ENCODE data around the gene PTPRN2. TPM values are rescaled to one million over a fixed set of nuclear protein-coding genes. Genes with fewer than 3 reads are reported as not detected.

Gene PTPRN2
- total RNA-seq, 1 experiment from 2014 or later = not detected

- intact Hi-C loops (cut with micrococcal nuclease; ENCODE audit: unreplicated experiment) = no loop called here
- TF ChIP-seq, protein P1, sequence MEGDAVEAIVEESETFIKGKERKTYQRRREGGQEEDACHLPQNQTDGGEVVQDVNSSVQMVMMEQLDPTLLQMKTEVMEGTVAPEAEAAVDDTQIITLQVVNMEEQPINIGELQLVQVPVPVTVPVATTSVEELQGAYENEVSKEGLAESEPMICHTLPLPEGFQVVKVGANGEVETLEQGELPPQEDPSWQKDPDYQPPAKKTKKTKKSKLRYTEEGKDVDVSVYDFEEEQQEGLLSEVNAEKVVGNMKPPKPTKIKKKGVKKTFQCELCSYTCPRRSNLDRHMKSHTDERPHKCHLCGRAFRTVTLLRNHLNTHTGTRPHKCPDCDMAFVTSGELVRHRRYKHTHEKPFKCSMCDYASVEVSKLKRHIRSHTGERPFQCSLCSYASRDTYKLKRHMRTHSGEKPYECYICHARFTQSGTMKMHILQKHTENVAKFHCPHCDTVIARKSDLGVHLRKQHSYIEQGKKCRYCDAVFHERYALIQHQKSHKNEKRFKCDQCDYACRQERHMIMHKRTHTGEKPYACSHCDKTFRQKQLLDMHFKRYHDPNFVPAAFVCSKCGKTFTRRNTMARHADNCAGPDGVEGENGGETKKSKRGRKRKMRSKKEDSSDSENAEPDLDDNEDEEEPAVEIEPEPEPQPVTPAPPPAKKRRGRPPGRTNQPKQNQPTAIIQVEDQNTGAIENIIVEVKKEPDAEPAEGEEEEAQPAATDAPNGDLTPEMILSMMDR (conservative IDR thresholded peaks at IDR 0.05) = no peak
- no peak for TF ChIP-seq EZH2 (IDR thresholded peaks at IDR 0.05; ENCODE audit: low read depth)
- no peaks in the 10 kb centered on the region for H3K4me1 ChIP-seq (replicated peaks; ENCODE audit: insufficient read depth)
- no peaks in the 10 kb centered on the region for H3K9me3 ChIP-seq (ENCODE audit: insufficient read depth, low read depth)
- no peak overlapping the region for H3K27ac ChIP-seq
- no peak overlapping the region for H3K4me2 ChIP-seq
- H3K9me2 ChIP-seq (ENCODE audit: insufficient read depth) = no peaks in the 10 kb centered on the region
- H3F3A ChIP-seq (ENCODE audit: insufficient read depth, low read depth) = no peaks in the 10 kb centered on the region
- no TSS peak for BruUV-seq (replicated peaks)
- H3K79me2 ChIP-seq (ENCODE audit: low read depth) = no peaks in the 10 kb centered on the region
- no peaks in the 10 kb centered on the region for H3K36me3 ChIP-seq (ENCODE audit: low read depth)
- CTCF ChIA-PET = no interaction called here
- POLR2A ChIA-PET (ENCODE audit: unreplicated experiment) = no interaction called here
- DNase-seq = no peak
- peaks cover 96% of the 10 kb centered on the region for H3K27me3 ChIP-seq (ENCODE audit: insufficient read depth, low read depth)
- no peak overlapping the region for H2AFZ ChIP-seq
- H4K20me1 ChIP-seq (ENCODE audit: insufficient read depth) = no peaks in the 10 kb centered on the region; the same call in 1 of the 2 replicates
- H3K4me3 ChIP-seq = no peak overlapping the region
These were observed 596.3 kb downstream of the PTPRN2 start for GRCh38 chr7:157991351-157991750.

- intact Hi-C loops (cut with micrococcal nuclease; ENCODE audit: unreplicated experiment) = no loop called here
- no peak for DNase-seq
- Histone ChIP-seq H3K4me2 (no peak overlapping the region), H3K4me1 (replicated peaks; ENCODE audit: insufficient read depth) (no peaks in the 10 kb centered on the region), H3K79me2 (ENCODE audit: low read depth) (no peaks in the 10 kb centered on the region), H3K27me3 (ENCODE audit: insufficient read depth, low read depth) (peaks cover 96% of the 10 kb centered on the region), H3F3A (ENCODE audit: insufficient read depth, low read depth) (no peaks in the 10 kb centered on the region), H2AFZ (no peak overlapping the region), H3K27ac (no peak overlapping the region), H3K9me2 (ENCODE audit: insufficient read depth) (no peaks in the 10 kb centered on the region), H4K20me1 (ENCODE audit: insufficient read depth) (no peaks in the 10 kb centered on the region; the same call in 1 of the 2 replicates), H3K9me3 (ENCODE audit: insufficient read depth, low read depth) (no peaks in the 10 kb centered on the region; the same call in 1 of the 2 replicates), H3K4me3 (no peak overlapping the region), H3K36me3 (ENCODE audit: low read depth) (no peaks in the 10 kb centered on the region)
- ChIA-PET CTCF (no interaction called here), POLR2A (ENCODE audit: unreplicated experiment) (no interaction called here)
- no TSS peak for BruUV-seq (replicated peaks)
- TF ChIP-seq, protein P1 (conservative IDR thresholded peaks at IDR 0.05) = no peak
- TF ChIP-seq EZH2 (IDR thresholded peaks at IDR 0.05; ENCODE audit: low read depth) = 0 out of 2 replicates have a peak, but pooled peaks have one; percentile 79
These were observed 596.8 kb downstream of the PTPRN2 start for GRCh38 chr7:157990881-157991250.

DNA sequence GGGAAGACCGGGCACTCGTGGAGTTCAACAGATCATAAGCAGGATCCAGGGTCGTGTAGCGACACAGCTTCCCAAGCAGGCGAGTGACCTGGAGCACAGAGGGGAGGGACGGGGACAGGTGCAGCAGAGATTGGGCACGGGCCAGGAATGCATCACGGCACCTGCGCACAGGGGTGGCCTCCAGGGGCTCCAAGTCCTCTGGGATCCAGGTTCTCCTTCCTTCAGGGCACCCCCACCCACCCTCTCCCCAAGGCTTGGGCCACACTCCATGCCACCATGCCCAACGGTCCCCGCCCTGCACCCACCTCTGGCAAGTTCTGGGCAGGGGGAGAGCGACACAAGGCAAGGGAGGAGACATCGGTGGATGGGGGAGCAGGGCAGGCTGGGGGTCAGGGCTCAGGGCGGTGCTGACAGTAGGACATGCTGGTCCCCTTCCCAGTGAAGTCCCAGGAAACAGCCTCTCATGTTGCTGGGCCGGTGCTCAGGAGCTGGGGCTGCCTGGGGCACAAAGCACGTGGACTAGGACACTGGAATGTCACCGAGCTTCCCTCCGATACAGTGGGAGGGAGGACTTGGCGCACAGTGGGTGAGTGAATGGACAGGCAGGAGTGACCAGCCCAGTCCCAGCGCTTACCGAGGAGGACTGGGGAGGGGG, 597.3 kb downstream of the PTPRN2 start:
- no peaks in the 10 kb centered on the region for H3K4me1 ChIP-seq (replicated peaks; ENCODE audit: insufficient read depth)
- POLR2A ChIA-PET (ENCODE audit: unreplicated experiment) = no interaction called here

More for the DNA sequence above, 597.3 kb downstream of the PTPRN2 start:
- Histone ChIP-seq H3K9me3 (ENCODE audit: insufficient read depth, low read depth) (no peaks in the 10 kb centered on the region; the same call in 1 of the 2 replicates), H3K4me3 (no peak overlapping the region), H3F3A (ENCODE audit: insufficient read depth, low read depth) (no peaks in the 10 kb centered on the region), H3K4me2 (no peak overlapping the region), H4K20me1 (ENCODE audit: insufficient read depth) (no peaks in the 10 kb centered on the region; the same call in 1 of the 2 replicates), H3K27me3 (ENCODE audit: insufficient read depth, low read depth) (peaks cover 96% of the 10 kb centered on the region), H3K36me3 (ENCODE audit: low read depth) (no peaks in the 10 kb centered on the region), H3K79me2 (ENCODE audit: low read depth) (no peaks in the 10 kb centered on the region), H3K9me2 (ENCODE audit: insufficient read depth) (no peaks in the 10 kb centered on the region), H3K27ac (no peak overlapping the region), H2AFZ (no peak overlapping the region)
- CTCF ChIA-PET = no interaction called here
- DNase-seq = no peak
- intact Hi-C loops (cut with micrococcal nuclease; ENCODE audit: unreplicated experiment) = no loop called here
- TF ChIP-seq, protein P1 (conservative IDR thresholded peaks at IDR 0.05) = no peak
- no peak for TF ChIP-seq EZH2 (IDR thresholded peaks at IDR 0.05; ENCODE audit: low read depth)
- no TSS peak for BruUV-seq (replicated peaks)

Data from PC-9 (cell line).